ENCODE data around the gene PTGES3L.
"Not testable (repeated sequence)": the region's sequence is repeated elsewhere in the genome, so short reads cannot be mapped to it uniquely, and the experiment has no call there.

The PTGES3L gene

DNA sequence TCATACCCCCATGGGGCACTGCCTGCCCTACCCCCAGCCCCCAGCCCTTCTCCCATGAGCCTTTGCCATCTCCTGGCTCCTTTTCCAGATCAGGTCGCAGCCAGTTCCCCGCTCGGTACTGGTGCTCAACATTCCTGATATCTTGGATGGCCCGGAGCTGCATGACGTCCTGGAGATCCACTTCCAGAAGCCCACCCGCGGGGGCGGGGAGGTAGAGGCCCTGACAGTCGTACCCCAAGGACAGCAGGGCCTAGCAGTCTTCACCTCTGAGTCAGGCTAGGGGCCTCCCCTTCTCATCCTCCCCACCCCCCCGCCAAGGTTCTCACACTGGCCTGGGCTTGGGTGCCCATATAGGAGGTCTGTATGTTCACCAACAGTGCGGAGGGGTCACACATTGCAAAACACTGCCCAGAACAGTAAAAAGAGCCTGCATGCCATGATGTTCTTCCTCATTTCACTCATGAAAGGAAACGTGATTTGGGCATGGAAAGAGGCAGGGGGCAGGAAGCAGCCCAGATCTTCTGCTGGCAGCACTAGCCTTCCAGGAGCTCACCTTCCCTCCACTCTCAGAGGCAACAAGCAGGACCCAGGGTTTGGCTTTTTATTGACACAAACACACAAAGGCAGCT is 34.3 kb upstream of the PTGES3L start:
- no peak for DNase-seq (ENCODE audit: low read depth)

DNA sequence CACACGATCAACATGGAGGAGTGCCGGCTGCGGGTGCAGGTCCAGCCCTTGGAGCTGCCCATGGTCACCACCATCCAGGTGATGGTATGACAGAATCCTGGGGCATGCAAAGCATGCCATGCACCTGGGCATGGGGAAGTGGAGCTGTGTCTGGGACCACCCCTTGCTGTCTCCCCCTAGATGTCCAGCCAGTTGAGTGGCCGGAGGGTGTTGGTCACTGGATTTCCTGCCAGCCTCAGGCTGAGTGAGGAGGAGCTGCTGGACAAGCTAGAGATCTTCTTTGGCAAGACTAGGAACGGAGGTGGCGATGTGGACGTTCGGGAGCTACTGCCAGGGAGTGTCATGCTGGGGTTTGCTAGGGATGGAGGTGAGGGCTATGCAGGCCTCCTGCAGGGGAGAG is 33.4 kb upstream of the PTGES3L start:
- no peak for DNase-seq (ENCODE audit: low read depth)

DNA sequence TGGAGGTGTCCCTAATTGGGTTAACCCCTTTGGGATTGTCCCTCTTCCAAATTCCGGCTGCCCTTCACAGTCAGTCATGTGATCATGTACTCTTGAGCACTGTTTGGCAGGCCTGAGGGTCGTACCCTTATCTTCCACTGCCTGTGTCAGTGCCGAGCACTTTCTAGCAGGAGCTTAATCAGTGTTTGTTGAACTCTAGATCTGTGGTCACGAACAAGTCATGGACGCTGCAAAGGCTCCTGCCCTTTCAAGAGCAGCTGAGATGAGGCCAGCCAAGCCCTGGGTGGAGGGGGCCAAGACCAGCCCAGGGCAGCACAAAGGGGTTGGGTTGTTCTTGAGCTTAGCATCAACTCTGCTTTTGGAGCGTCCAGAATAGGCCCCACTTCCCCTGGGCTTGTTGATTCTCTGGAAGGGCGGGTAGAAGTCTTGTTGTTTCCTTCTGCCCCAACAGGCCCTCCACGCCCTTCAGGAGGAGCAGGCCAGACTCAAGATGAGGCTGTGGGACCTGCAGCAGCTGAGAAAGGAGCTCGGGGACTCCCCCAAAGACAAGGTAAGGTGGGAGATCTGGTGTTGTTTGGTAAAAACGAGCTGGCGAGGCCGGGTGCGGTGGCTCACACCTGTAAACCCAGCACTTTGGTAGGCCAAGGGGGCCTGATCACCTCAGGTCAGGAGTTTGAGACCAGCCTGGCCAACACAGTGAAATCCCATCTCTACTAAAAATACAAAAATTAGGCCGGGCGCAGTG is 32.0 kb upstream of the PTGES3L start:
- no peak for DNase-seq (ENCODE audit: low read depth)

DNA sequence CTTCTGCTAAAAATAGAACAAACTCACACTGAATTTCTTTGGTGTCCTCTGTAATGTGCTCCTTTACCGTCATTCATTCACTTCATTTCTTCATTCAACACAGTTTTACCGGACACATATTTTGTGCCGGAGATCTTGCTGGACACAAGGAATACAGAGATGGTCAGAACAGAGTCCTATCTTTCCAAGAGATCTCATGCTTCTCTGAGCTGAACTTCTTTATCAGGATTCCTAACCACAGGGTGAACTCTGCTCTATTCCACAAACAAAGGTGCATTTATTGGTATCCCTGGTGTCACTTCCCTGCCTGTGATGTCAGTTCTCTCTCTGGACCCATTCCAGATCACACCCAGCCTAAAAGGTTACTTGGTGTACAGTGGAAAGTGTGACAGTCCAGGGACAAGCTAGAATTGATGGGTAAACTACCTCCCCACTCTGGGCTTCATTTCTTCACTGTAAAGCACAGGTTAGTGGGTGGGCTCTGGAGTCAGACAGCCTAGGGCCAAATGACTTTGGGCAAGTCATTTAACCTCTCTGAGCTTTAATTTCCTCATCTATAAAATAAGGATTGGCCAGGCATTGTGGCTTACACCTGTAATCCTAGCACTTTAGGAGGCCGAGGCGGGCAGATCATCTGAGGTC is 30.9 kb upstream of the PTGES3L start:
- DNase-seq (ENCODE audit: low read depth) = no peak

DNA sequence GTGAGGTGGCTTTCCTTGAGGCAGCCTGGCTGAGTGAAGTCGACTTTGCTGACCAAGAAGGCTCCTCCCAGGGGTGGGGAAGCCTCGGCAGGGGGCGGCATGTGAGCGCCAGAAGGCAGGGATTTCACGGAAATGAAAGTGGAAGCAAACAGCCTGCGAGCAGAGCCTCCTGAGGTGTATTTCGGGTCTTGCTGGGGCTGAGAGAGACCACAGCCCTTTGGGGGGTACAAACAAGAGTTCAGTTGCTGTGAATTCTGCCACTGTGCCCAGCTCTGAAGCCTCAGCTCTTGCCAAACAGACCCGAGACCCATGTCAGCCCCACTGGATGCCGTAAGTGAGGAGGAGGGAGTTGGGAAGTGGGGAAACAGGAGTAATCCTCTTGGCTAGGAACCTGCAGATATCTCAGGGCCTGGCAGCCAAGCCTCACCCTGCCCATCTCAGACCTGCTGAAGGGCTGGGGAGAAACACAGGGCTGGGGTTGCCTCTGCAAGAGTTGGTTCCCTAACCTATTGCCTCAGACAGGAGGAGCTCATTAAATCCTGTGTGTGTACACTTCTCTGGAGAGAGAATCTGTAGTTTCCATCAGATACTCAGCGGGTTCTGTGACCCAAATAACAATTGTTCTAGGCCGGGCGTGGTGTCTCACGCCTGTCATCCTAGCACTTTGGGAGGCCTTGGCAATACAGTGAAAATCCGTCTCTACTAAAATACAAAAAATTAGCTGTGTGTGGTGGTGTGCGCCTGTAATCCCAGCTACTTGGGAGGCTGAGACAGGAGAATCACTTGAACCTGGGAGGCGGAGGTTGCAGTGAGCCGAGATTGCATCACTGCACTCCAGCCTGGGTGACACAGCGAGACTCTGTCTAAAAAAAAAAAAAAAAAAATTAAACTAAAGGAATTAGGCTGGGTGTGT is 27.0 kb upstream of the PTGES3L start, which contains the start of gene IFI35:
Gene IFI35 (plus strand): TSS at position 146 of the 913 bp plus-strand sequence. CDS start 164 bp downstream, at position 310.
- DNase-seq (ENCODE audit: low read depth) = peak; percentile 76

DNA sequence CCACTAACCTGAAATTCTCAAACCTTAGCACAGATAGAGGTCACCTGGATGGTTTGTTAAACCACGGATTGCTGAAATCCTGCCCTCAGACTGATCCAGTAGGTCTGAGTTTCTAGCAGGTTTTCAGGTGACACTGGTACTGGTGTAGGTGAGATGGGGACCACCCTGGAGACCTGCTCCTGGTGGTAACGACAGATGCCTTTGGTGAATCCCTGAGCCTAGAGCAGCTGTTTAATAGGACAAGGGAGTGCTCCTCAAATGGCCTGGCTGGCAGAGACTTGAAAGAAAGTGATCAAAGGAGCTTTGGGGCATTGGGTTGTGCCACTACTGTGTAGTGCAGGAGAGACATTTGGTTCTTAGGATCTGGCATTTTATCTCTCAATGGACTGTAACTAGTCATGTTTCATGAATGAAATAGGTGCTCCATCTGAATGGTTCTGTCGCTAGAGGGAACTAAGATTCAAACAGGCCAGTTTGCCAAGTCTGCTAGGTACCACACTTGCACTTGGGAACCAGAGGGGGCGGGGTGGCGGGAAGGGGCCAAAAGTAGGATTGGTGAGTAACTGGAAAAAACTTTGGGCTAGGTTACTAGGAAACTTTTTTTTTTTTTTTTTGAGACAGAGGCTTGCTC is 23.8 kb upstream of the PTGES3L start:
- DNase-seq (ENCODE audit: low read depth) = no peak

DNA sequence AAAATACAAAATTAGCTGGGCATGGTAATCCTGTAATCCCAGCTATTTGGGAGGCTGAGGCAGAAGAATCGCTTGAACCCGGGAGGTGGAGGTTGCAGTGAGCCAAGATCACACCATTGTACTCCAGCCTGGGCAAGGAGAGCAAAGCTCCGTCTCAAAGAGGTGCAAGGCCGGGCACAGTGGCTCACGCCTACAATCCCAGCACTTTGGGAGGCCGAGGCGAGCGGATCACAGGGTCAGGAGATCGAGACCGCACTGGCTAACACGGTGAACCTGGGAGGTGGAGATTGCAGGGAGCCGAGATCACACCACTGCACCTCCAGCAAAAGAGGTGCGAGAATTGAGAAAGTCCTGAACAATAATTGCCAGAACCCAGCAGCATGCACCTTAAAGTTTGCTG is 21.0 kb upstream of the PTGES3L start:
- DNase-seq (ENCODE audit: low read depth) = not testable (repeated sequence)

DNA sequence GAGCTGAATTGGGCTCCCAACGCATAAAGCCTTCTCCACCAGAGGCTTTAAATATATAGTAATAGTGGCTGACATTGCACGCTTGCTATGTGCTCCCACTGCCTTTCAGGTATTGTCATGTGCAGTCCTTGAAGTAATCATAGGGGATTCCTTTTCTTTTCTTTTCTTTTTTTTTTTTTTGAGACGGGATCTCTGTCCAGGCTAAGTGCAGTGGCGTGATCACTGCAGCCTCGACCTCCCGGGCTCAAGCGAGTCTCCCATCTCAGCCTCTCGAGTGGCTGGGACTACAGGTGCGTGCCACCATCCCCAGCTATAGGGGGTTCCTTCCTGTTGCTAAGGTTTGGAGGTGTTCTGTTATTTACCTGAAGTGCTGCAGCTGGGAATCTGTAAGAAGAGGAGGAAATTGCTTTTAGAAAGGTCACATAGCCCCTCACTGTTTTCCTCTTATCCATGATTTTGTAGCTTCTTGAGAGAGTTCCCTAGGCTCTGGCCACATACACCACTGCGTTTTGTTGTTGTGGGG is 19.2 kb upstream of the PTGES3L start:
- DNase-seq (ENCODE audit: low read depth) = no peak

DNA sequence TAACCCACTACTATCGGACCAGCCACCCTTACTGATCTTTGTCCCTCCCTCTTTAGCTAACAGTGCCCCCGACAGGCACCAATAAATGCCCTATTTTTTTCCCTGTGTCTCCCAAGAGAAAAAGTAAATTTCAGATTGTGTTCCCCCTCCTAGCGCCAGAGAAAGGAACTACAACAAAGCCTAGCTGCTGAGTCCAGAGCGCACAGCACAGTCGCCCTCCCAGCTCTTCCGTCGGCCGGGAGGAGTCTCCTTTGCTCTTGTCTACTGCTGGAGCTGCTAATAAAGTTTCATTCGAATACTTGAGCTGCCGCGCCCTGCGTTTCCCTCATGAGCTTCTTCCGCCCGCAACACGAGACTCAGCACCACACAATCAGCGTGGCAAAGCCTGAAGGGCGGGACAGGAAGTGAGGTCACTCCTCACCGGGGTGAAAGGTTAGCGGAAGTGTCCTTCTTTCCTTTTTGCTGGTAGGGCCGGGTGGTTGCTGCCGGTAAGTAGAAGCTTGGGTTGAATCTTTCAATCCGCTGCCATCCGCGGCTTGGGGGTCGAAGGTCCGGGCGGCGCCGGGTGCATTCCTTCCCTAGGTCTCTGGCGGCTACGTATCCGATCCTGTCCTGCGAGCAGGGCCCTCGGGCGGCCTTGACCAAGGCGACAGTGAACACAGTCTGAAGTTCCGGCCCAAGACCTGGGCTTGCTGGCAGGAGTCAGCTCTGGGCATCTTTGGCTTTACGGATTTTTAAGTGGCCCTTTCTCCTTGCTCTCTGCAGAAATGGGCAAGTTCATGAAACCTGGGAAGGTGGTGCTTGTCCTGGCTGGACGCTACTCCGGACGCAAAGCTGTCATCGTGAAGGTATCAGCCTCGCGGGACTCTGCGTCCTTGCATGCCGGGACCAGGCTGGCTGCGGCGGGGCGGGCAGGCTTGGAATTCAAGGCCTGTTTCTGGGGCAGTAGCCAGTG is 18.4 kb upstream of the PTGES3L start, which contains the start of gene RPL27:
Gene RPL27 (plus strand): TSS at position 436 of the 955 bp plus-strand sequence. CDS start 332 bp downstream, at position 768.
- DNase-seq (ENCODE audit: low read depth) = peak; percentile 98

DNA sequence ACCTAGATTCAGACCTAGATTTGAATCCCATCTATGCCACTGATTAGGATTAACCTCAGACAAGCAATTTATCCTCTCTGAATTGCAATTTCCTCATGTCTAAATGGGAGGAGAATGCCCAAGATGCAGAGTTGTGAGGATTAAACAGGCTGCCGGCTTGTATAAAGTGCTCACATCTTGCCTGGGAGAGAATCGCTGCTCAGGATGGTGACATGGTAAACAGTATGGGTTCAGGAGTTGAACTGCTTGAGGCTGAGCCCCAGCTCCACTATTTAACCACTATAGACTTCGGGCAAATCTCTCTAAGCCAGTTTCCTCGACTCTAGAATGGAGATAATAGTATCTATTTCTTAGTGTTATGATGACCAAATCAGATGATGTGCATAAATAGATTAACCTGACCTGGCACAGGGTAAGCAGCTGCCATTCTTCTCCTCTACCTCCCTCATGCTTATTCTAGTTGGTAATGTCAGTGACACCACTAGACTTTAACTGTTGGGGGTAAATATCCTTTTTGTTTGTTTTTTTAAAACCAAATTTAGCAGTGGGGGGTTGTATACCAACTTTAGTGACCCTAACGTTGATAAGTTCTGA is 17.6 kb upstream of the PTGES3L start:
- no peak for DNase-seq (ENCODE audit: low read depth)

DNA sequence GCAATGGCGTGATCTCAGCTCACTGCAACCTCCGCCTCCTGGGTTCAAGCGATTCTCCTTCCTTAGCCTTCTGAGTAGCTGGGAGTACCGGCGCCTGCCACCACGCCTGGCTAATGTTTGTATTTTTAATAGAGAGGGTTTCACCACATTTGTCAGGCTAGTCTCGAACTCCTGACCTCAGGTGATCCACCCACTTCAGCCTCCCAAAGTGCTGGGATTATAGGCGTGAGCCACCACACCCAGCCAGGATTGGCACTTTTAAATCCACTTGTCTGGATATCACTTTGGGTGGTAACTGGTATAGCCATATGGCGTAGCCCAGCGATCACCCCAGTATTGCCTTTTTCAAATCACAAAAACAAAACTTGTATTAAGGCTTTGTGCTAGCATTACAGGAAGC is 14.0 kb upstream of the PTGES3L start:
- not testable (repeated sequence) for DNase-seq (ENCODE audit: low read depth)

DNA sequence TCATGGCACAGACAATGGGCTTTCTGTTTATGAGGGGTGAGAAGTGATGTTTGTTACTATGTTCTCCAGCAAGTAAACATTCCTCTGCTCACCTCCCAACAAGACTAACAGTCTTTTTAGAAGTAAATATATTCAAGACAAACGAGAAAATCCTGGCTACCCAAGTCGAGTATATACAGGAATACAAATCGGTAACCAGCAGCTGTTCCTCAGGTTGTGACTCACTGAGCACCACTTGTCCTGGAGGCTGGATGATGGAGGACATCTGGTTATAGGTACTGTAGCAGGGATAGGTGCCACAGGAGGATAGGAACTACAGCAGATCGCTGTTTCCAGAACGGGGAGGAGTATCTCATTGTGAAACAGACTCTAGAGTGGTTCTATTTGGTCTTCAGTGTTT is 13.0 kb upstream of the PTGES3L start:
- DNase-seq (ENCODE audit: low read depth) = no peak

DNA sequence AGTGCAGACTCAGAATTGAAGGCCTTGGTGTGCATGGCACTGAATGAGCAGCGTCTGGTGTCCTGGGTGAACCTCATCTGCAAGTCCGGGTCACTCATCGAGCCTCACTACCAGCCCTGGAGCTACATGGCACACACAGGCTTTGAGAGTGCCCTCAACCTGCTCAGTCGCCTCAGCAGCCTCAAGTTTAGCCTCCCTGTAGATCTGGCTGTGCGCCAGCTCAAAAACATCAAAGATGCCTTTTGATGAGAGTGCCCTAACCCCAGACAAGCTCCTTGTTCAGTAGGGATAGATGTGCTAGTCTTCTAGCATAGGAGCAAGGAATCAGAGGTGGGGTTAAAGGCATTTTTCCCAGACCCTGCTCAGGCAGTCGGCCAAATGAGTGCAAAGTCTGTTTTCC is 11.6 kb upstream of the PTGES3L start:
- no peak for DNase-seq (ENCODE audit: low read depth)

DNA sequence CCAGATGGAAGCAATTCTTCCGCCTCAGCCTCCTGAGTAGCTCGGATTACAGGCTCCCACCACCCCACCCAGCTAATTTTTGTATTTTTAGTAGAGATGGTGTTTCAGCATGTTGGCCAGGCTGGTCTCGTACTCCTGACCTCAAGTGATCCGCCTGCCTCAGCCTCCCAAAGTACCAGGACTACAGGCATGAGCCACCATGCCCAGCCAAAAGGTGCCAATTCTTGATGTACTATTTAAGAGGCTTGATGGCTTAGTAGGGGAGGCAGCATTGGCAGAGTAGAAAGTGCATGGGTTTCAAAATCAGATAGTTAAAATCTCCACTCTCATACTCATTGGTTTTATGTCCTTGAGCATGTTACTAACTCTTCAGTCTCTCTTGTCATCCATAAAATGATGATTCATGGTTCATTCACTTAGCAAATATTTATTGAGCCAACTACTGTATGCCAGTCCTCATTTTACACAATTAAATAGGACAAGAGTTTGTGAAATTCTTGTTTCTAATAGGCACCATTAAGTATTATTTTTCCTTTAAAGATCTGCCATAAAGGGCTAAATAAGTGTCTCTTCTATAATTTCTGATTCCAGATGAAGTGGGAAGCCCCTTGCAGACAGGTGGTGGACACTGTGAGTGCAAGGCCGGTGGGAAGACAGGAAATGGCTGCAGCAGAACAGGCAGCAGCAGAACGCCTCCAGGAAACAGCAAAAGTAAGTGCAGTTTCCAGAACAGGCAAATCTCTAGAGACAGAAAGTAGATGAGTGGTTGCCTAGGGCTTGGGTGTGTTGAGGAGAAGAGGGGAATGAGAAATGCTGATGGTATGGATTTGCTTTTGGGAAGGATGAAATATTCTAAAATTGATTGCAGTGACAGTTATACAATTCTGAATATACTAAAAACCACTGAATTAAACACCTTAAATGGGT is 10.1 kb upstream of the PTGES3L start:
- no peak for DNase-seq (ENCODE audit: low read depth)

DNA sequence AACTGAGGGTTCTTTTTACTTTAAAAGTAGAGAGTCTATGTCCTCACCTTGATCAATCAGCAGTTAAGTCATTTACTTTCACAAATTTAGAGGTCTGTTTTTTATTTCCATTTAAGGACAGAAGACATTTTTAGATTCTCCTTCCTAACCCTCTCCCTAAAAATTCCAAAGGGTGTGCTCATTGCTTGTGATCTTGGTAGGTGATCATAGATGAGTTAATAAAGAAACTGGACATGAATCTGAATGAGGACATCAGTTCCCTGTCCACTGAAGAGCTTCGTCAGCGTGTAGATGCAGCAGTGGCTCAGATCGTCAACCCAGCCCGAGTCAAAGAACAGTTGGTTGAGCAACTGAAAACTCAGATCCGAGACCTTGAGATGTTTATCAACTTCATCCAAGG is 9.3 kb upstream of the PTGES3L start:
- no peak for DNase-seq (ENCODE audit: low read depth)

DNA sequence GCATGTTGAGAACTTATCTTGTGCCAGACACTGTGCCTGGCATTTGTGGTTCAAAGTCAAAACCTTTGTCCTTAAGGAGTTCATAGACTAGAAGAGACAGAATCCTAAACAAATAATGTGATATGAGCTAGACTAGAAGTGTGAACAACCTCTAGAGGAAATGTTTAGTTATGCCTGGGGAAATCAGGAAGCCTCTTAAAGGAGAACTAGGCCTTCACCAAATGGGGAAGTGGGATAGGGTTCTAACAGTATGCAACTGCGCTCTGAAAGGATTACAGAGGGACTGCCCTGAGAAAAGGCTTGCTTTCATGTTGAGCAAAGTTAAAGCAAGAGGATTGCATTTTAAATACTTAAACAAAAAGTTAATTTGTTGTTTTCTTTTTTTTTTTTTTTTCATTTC is 5.3 kb upstream of the PTGES3L start:
- no peak for DNase-seq (ENCODE audit: low read depth)

DNA sequence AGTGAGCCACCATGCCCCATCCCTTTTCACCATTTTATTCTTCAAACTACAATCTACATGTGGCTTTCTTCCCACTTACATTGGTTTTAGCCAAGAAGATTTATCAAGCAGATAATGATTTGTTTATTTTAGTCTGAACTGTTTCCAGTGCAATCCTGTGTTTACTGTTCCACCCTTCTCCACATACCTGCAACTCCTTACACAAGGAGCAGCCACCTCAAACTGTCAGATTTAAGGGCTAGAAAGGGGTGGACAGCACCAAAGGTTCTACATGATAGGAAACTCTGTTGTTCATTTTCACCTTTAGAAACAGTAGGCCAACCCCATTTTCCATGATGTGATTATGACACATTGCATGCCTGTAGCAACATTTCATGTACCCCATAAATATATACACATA is 2.4 kb upstream of the PTGES3L start:
- no peak for DNase-seq (ENCODE audit: low read depth)

DNA sequence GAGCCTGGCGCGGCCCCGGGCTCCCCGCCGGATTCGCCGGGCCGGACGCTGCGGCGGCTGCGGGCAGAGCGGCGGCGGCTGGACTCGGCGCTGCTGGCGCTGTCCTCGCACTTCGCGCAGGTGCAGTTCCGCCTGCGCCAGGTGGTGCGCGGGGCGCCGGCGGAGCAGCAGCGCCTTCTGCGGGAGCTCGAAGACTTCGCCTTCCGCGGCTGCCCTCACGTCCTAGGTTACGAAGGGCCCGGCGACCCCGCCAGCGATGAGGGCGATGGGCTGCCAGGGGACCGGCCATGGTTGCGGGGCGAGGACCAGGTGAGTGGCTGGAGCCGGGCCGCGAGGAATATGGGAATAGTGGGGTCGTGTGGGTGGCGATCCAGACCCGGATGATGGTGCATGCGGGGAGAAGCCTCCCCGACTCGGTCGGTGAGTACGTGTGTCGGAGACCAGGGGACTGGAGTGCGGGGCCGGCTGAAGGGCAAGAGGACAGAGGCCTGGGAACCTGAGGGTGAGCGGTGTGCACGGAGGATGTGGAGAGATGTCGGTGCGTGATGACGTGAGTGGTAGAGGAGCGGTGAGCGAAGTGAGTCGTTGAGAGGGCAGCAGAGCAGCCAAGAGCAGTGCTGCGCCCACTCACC is 1.0 kb upstream of the PTGES3L start:
- no peak for DNase-seq (ENCODE audit: low read depth)
